Transverse colon (tissue), 4 donors: ENCODE measurements around the gene PSTPIP1. TPM values are rescaled to one million over a fixed set of nuclear protein-coding genes. Genes with fewer than 3 reads are reported as not detected.

Experiments used
- DNase-seq: peaks from one replicate; pipeline ENCODE4 v3.0.0-alpha.2; 2019
- H3K27ac ChIP-seq, 4 donors: fragments of 200-600 bp; sonication (generic); 2 replicates each; pipeline ENCODE4 v1.5.1; 2016 to 2018; ENCODE audit warnings: inconsistent platforms in 4 of 4
- H3K27me3 ChIP-seq: fragments of 200-600 bp; sonication (generic); 2 replicates; pipeline ENCODE4 v1.5.1; 2017; ENCODE audit warnings: inconsistent platforms
- H3K36me3 ChIP-seq, 4 donors: fragments of 200-600 bp; sonication (generic); 2 replicates each; pipeline ENCODE4 v1.5.1; 2017 to 2019; ENCODE audit warnings: inconsistent platforms in 4 of 4
- H3K4me1 ChIP-seq, 4 donors: fragments of 200-600 bp; sonication (generic); 2 replicates each; pipeline ENCODE4 v1.5.1; 2017 to 2020; ENCODE audit warnings: inconsistent platforms in 4 of 4
- H3K4me3 ChIP-seq, 4 donors: fragments of 200-600 bp; sonication (generic); 1 replicate in 1 of 4; 2 replicates in 3 of 4; pipeline versions ENCODE4 v1.5.1 to v1.6.1; 2017 to 2019; ENCODE audit warnings: inconsistent platforms in 4 of 4
- H3K9me3 ChIP-seq, 2 donors: fragments of 200-600 bp; sonication (generic); 2 replicates each; pipeline ENCODE4 v1.5.1; 2017 to 2019; ENCODE audit warnings: inconsistent platforms in 2 of 2
- EP300 ChIP-seq: sonication (generic); formaldehyde crosslinking; IDR thresholded peaks from one replicate; pipeline ENCODE4 v1.6.1; 2017; ENCODE audit warnings: antibody characterized with exemption, low read depth
- POLR2A ChIP-seq: fragments of 450-650 bp; IDR thresholded peaks from one replicate; pipeline ENCODE4 v1.6.1; 2016; ENCODE audit warnings: antibody characterized with exemption, mild to moderate bottlenecking, moderate library complexity
- POLR2AphosphoS5 ChIP-seq, 3 donors: sonication (generic); formaldehyde crosslinking; IDR thresholded peaks; one replicate each; pipeline ENCODE4 v1.6.1; 2016; ENCODE audit warnings: antibody characterized with exemption in 3 of 3
- WGBS, 2 donors: methylation state at CpG; one replicate each; pipeline ENCODE4 v1.1.5; 2018; ENCODE audit warnings: low coverage in 1 of 2; 5-methylcytosine and 5-hydroxymethylcytosine counted together
- in situ Hi-C, 4 donors: fragments of 200-750 bp; cut with MboI; loops; one replicate each; pipeline versions ENCODE4 v1.15.0 to v1.15.1; 2017; ENCODE audit warnings: low sequenced_read_pairs in 3 of 4, low pct_ligation_motif_present in 1 of 4, low pct_unique_long_range_greater_than_20kb in 1 of 4
- intact Hi-C: fragments of 100-400 bp; cut with DNase I; formaldehyde crosslinking; loops from one replicate; pipeline ENCODE4 v1.15.1; 2023; ENCODE audit warnings: low total_unique reads
- total RNA-seq, 4 donors: library from RNA; depleted of rRNA; stranded (reverse); fragments of >200 nt; gene quantifications; one replicate each; pipeline ENCODE4 v1.1.0, GENCODE V29; 2016
- TF ChIP-seq, protein P1 (sequence below), 5 experiments: fragments of 200-600 bp in 3 of 5; fragments of 450-650 bp in 2 of 5; sonication (generic) in 3 of 5; IDR thresholded peaks; 1 replicate in 2 of 5; 2 replicates in 3 of 5; pipeline ENCODE4 v1.5.1; 2016 to 2017; ENCODE audit warnings: antibody characterized with exemption in 5 of 5, inconsistent platforms in 3 of 5, mild to moderate bottlenecking in 2 of 5, moderate library complexity in 1 of 5

The PSTPIP1 gene
- total RNA-seq: 10 to 100 TPM in 1 of 4 donors, 1 to 10 TPM in 3; 1.4 to 35.2 (median 8.7) TPM

DNA sequence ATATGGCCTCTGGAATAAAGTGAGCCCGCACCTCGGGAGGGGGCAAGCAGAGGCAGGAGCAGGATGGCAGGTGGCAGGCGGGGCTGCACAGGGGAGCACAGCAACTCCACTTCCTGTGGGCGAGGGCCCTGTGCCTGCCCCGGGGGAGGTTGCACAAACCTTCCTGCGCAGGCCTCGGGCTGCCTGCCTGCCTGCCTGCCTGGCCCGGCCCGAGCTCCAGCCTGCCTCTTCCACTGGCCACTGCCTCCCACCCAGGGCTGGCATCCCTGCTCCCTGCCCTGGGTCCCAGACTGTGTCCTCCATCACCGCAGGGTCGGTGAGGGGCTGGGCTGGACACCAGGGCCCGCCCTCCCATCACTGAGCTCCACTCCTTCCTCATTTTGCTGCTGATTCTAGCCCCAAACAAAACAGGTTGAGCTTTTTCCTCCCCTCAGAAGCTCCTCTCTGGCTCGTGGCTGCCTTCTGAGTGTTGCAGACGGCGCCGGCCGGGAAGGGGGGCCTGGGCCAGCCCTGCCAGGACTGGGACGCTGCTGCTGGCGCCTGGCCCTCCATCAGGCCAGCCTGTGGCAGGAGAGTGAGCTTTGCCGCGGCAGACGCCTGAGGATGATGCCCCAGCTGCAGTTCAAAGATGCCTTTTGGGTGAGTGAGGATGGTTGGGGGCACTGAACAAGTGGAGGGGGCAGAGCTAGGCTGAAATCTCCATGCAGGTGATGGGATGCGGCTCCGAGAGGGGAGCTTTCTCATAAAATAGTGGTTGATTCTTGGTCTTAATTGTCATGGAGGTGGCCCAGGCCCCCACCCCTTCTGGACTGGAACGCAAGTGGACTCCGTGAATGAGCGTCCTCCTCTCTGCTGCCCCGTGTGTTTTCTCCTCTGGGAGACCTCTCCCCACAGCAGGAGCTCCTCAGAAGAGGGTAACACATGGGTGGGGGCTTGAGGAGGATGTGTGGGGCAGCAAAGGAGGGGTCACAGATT is at the start of gene PSTPIP1:
Gene PSTPIP1, plus strand, starts transcription at position 156 of the 975 bp plus-strand sequence. Its CDS starts 448 bp downstream, at position 604.
- no peaks in the 10 kb centered on the region for H3K27me3 ChIP-seq
- 20 to 46% methylated on average over 1 to 24 of the region's 28 CpGs for WGBS, 2 donors
- peaks cover 0 to 17% (median 8%) of the 10 kb centered on the region in 4 donors for H3K4me1 ChIP-seq
- intact Hi-C loops: no loop called here
- H3K4me3 ChIP-seq: peak within 1 kb of the TSS in 2 of 4 donors; percentile 29 to 39
- TF ChIP-seq POLR2A: peak; percentile 50
- TF ChIP-seq EP300: no peak
- peak in 2 of 3 donors; percentile 41 to 52 for TF ChIP-seq POLR2AphosphoS5 (IDR thresholded peaks at IDR 0.05)
- TF ChIP-seq, protein P1, sequence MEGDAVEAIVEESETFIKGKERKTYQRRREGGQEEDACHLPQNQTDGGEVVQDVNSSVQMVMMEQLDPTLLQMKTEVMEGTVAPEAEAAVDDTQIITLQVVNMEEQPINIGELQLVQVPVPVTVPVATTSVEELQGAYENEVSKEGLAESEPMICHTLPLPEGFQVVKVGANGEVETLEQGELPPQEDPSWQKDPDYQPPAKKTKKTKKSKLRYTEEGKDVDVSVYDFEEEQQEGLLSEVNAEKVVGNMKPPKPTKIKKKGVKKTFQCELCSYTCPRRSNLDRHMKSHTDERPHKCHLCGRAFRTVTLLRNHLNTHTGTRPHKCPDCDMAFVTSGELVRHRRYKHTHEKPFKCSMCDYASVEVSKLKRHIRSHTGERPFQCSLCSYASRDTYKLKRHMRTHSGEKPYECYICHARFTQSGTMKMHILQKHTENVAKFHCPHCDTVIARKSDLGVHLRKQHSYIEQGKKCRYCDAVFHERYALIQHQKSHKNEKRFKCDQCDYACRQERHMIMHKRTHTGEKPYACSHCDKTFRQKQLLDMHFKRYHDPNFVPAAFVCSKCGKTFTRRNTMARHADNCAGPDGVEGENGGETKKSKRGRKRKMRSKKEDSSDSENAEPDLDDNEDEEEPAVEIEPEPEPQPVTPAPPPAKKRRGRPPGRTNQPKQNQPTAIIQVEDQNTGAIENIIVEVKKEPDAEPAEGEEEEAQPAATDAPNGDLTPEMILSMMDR (IDR thresholded peaks at IDR 0.05): no peak
- no peaks in the 10 kb centered on the region for H3K36me3 ChIP-seq
- in situ Hi-C loops: no loop called here
- peak within 1 kb of the TSS; percentile 62 to 77 (median 66) for H3K27ac ChIP-seq
- peak; percentile 51 for DNase-seq
- no peaks in the 10 kb centered on the region for H3K9me3 ChIP-seq

DNA sequence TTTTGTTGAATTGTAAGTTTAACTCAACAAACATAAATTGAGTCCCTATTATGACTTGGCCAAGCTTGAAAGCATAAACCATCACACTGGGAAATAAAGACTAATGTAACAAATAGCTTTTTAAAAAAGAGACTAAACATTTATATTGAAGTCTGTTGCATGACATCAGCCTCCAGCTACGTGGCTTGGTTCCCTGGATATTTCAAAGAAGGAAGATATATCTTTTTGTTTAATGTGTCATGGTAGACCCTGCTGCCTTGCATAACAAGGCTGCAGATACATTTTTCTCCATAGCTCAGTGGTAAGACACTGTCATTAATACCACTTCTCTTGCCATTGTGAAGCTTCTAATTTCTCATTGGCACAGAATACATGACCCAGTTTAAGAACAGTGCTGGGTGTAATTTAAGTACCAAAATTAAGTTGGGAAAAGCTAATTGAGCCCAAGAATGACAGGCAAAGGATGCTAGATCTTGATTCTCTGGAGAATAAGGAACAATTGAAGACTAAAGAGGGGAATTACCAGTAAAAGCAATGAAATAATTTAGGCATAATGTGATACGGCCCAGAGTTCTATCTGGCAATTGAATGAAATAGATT is 49.3 kb upstream of the PSTPIP1 start:
- no peak for DNase-seq
- Histone ChIP-seq H3K27me3 (no peaks in the 10 kb centered on the region), H3K36me3 (peaks cover 0 to 15% (median 4%) of the 10 kb centered on the region in 4 donors), H3K27ac (peak overlapping the region in 2 of 4 donors; percentile 25 to 27), H3K4me3 (no peak overlapping the region), H3K9me3 (no peaks in the 10 kb centered on the region), H3K4me1 (no peaks in the 10 kb centered on the region)
- in situ Hi-C loops (no loop called here), intact Hi-C loops (no loop called here)
- TF ChIP-seq, protein P1 (IDR thresholded peaks at IDR 0.05): no peak
- no peak for TF ChIP-seq EP300
- no peak for TF ChIP-seq POLR2A
- TF ChIP-seq POLR2AphosphoS5 (IDR thresholded peaks at IDR 0.05): no peak
- WGBS, 2 donors: 86 to 100% methylated on average over 1 to 2 of the region's 2 CpGs

DNA sequence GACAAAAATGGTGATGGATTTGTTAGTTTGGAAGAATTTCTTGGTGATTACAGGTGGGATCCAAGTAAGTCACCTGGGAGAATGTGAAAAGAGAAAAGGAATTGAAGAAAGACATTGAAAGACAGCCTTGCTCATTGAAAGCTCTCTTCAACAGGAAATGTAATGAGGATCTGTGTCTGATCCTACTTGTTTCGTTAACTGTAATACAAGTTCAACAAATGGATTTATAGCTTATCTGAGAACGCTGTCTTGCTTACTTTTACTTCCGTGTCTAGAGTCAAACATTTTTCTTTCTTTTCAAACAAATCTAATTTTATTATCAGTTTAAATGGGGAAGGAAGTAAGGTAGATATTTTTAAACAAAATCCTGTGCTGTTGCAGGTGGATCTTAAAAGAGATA is 47.5 kb upstream of the PSTPIP1 start:
- intact Hi-C loops: no loop called here
- no peak for DNase-seq

More for the DNA sequence above, 47.5 kb upstream of the PSTPIP1 start:
- H3K9me3 ChIP-seq: no peaks in the 10 kb centered on the region
- H3K4me1 ChIP-seq: no peaks in the 10 kb centered on the region
- in situ Hi-C loops: no loop called here
- TF ChIP-seq POLR2AphosphoS5 (IDR thresholded peaks at IDR 0.05) (no peak), POLR2A (no peak)
- TF ChIP-seq, protein P1 (IDR thresholded peaks at IDR 0.05): no peak
- H3K27ac ChIP-seq: no peak overlapping the region
- H3K4me3 ChIP-seq: no peak overlapping the region
- peaks cover 0 to 18% (median 4%) of the 10 kb centered on the region in 4 donors for H3K36me3 ChIP-seq
- H3K27me3 ChIP-seq: no peaks in the 10 kb centered on the region
- WGBS, 2 donors: 55 to 69% methylated on average over 3 of the region's 3 CpGs
